IPS-18a (cell line): ENCODE data around the gene CTRB1.
"Not testable (repeated sequence)": the region's sequence is repeated elsewhere in the genome, so short reads cannot be mapped to it uniquely, and the experiment has no call there.

ENCODE experiments used
- H3K27ac ChIP-seq: one replicate; pipeline ENCODE4 v1.5.1; 2013; ENCODE audit warnings: low read length
- H3K27me3 ChIP-seq: one replicate; pipeline ENCODE4 v1.6.1; 2013; ENCODE audit warnings: mild to moderate bottlenecking, low read length; ENCODE audit not compliant: control insufficient read depth, insufficient read depth
- H3K36me3 ChIP-seq: one replicate; pipeline ENCODE4 v1.6.1; 2013; ENCODE audit warnings: low read depth, low read length; ENCODE audit not compliant: control insufficient read depth
- H3K4me1 ChIP-seq: one replicate; pipeline ENCODE4 v1.6.1; 2013; ENCODE audit warnings: low read depth, low read length; ENCODE audit not compliant: control insufficient read depth
- H3K4me3 ChIP-seq: one replicate; pipeline ENCODE4 v1.5.1; 2013; ENCODE audit warnings: low read length
- H3K9ac ChIP-seq: one replicate; pipeline ENCODE4 v1.6.1; 2013; ENCODE audit warnings: mild to moderate bottlenecking, low read length, moderate library complexity
- H3K9me3 ChIP-seq: one replicate; pipeline ENCODE4 v1.6.1; 2013; ENCODE audit warnings: low read depth, low read length; ENCODE audit not compliant: control insufficient read depth

CTRB1 gene

DNA sequence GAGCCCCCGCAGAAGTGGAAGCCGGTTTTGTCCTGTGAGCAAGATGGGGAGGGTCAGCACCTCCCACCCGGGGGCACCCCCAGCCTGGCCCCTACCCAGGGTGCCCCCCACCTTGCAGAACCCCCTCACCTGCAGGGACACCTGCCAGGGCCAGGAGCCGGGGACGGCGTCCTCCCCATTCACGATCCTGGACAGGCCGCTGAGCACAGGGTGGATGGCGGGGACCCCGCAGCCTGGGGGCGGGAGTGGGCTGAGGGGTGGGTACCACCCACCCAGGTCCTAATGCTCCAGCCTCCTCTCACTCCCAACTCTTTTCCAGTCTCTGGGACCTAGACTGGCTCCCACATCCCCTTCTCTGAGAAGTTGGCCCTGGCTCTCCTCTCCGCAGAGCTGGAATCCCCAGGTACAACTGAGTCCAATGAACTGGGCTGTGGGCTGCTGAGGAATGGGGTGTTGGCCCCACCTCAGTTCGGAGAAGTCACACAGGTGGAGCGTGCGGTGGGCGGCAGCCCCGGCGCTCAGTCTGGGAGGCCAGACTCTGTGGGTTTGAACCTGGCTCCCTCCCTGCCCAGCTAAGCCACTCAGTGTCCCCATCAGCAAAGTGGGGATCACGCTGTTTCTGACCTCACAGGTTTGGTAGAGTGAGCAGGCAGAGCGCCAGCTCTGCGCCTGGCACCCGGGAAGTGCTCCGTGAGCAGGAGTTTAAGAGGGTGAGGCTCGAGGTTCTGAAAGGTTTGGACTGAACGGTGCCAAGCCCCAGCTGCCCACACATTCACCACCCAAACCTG, 12.6 kb upstream of the CTRB1 start:
- H3K27me3 ChIP-seq, H3K9ac ChIP-seq: not testable (repeated sequence)

DNA sequence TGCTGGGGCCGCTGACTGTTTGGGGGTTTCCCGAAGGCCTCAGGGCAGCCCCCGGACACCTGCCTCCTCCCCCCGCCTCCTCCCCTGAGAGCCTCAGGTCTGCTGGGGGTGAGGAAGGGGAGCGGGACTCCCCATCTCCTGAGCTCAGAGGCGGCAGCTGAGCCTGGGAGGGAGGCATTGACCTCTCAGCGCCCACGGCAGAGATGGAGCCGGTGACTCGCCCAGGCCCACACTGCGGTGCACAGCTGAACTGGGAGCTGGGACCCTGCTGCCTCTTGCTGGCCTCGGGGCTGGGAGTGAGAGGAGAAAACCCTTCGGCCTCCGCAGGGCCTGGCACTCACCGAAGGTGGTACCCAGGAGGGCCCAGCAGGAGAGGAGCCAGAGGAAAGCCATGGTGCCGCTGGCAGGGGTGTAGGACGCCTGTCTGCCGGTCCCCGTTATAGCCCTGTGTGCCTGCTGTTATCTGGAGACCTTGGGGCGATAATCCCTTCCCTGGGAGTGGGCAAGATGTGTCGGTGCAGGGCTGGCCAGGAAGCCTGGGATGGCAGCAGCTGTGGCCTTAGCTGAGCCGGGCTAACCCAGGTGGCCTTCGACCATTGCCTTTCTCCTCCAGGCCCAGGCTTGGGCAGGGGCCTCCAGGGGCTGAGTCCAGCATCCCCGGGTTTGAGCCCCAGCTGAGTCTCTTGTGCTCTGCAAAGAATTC, 11.9 kb upstream of the CTRB1 start, which contains the start of gene CTRB2:
Gene CTRB2 (minus strand): TSS at position 413 of the 703 bp plus-strand sequence. CDS start 20 bp downstream, at position 393.
- Histone ChIP-seq H3K4me1 (no peaks in the 10 kb centered on the region), H3K36me3 (no peaks in the 10 kb centered on the region), H3K27me3 (no peaks in the 10 kb centered on the region), H3K9ac (no peak within 1 kb of the TSS), H3K27ac (no peak within 1 kb of the TSS), H3K9me3 (no peaks in the 10 kb centered on the region), H3K4me3 (no peak within 1 kb of the TSS)

More for the DNA sequence above, 12.6 kb upstream of the CTRB1 start:
- H3K36me3 ChIP-seq, H3K4me3 ChIP-seq, H3K27ac ChIP-seq, H3K9me3 ChIP-seq, H3K4me1 ChIP-seq: not testable (repeated sequence)

DNA sequence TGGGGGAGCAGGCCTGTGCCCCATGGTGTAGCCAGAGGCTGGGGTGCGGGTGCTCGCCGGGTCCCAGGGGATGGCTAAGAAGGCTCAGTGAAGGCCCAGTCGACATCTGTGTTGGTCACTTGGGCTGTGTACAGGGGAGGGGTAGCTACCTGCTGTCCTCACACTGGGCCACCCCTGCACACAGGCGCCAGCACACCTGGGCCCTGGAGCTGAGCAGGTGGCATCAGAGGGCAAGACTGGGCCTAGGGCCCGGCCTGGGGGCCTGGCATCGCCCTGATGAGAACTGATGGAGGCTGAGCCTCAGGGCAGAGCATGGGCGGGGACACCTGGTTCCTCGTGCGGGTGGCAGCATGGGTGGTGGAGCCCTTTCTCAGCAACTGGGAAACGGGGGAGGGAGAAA, 11.0 kb upstream of the CTRB1 start:
- H3K27ac ChIP-seq, result no peak overlapping the region
- no peaks in the 10 kb centered on the region for H3K9me3 ChIP-seq
- H3K36me3 ChIP-seq, result no peaks in the 10 kb centered on the region
- H3K27me3 ChIP-seq, result no peaks in the 10 kb centered on the region
- H3K9ac ChIP-seq, result no peak overlapping the region
- H3K4me3 ChIP-seq, result no peak overlapping the region
- H3K4me1 ChIP-seq, result no peaks in the 10 kb centered on the region

DNA sequence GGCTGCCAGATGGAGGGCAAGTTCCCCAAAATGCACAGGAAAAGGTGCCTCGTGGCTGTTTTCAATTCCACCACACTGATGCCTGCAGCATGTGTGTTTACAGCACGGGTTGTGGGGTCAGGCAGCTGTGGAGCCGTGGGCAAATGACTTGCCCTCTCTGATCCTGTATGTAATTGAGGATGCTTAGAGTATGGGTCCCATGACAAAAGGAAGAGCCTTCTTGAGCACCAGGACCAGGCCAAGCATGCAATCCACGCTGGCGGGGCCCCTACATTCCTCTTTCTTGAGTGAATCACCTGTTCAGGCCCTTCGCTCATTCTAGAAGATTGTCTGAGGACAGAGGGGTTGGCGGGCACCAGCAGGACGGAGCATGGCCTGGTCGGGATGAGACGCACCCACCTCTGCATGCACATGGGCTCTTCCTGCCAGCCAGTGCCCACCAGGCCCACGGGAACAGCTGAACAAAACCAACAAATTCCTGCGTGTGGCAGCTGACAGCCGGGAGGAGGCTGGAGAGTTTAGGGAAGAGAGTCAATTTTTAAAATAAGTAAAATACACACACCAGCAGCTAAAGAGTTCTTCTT, 10.5 kb upstream of the CTRB1 start:
- Histone ChIP-seq H3K9me3 (no peaks in the 10 kb centered on the region), H3K36me3 (no peaks in the 10 kb centered on the region), H3K27ac (no peak overlapping the region), H3K4me3 (no peak overlapping the region), H3K4me1 (no peaks in the 10 kb centered on the region), H3K27me3 (no peaks in the 10 kb centered on the region), H3K9ac (no peak overlapping the region)

DNA sequence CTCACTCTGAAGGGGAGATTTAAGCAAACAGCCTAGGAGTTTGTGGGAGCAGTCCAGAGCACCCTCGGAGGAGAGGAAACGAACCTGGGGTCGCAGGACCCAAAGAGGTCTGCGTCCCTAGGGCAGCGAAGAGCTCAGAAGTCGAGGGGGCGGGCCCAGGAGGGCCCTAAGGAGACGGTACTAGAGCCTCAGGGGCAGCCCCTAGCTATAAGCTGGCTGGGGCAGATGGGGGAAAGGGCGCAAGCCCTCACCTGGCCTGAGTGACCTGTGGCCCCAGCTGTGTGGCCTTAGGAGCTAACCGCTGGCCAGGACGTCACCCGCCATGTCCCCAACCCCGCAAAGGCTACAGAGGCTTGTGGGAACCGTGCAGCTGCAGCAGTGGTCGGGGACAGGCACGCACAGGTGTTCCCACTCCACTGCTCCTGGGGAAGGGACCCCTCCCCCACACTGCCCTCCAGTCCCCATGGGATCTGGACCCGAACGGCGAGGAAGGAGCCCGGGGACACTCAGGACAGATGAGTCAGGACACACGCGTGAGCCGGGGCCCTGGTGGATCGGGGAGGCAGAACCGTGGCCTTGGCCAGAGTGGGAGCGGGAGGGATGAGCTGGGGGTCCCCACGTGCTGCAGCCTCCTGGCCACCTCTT, 9.8 kb upstream of the CTRB1 start:
- Histone ChIP-seq H3K36me3 (no peaks in the 10 kb centered on the region), H3K9ac (no peak overlapping the region), H3K9me3 (no peaks in the 10 kb centered on the region), H3K27ac (no peak overlapping the region), H3K4me3 (no peak overlapping the region), H3K4me1 (no peaks in the 10 kb centered on the region), H3K27me3 (no peaks in the 10 kb centered on the region)

DNA sequence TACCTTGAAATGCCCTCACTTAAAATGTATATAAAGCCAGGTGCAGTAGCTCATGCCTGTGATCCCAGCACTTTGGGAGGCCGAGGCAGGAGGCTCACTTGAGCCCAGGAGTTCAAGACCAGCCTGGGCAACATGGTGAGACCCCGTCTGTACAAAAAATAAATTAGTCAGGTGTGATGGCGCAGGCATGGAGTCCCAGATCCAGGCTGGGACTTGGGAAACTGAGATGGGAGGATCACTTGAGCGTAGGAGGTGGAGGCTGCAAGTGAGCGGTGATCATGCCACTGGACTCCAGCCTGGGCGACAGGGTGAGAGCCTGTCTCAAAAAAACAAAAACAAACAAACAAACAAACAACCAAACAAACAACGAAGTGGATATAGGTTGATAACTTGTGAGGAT, 9.3 kb upstream of the CTRB1 start:
- not testable (repeated sequence) for H3K4me1 ChIP-seq, H3K9me3 ChIP-seq, H3K27ac ChIP-seq, H3K9ac ChIP-seq, H3K4me3 ChIP-seq, H3K27me3 ChIP-seq, H3K36me3 ChIP-seq

DNA sequence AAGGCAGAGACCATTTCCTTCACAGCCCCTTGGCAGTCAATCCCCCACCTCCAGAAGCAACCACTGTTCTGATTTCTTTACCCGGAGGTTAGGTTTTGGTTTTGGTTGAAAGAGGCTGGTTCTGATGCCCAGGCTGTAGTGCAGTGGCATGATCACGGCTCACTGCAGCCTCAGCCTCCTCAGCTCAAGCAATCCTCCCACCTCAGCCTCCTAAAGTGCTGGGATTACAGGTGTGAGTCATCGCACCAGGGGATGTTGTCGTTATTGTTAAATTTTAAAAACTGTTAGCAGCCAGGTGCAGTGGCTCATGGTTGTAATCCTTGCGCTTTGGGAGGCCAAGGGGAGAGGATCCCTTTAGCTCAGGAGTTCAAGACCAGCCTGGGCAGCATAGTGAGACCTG, 8.8 kb upstream of the CTRB1 start:
- no peaks in the 10 kb centered on the region for H3K4me1 ChIP-seq

DNA sequence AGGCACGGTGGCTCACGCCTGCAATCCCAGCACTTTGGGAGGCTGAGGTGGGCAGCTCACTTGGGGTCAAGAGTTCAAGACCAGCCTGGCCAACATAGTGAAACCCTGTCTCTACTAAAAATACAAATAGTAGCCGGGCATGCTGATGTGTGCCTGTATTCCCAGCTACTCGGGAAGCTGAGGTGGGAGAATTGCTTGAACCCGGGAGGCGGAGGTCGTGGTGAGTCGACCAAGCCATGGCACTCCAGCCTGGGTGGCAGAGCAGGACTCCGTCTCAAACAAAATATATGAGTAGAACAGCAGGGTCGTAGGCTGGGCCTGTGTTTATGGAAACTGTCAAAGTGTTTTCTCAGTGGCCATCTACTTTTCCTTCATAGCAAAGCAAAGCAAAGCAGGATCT, 7.5 kb upstream of the CTRB1 start:
- H3K27me3 ChIP-seq, H3K27ac ChIP-seq, H3K9me3 ChIP-seq, H3K9ac ChIP-seq, H3K36me3 ChIP-seq, H3K4me1 ChIP-seq, H3K4me3 ChIP-seq: not testable (repeated sequence)

More for the DNA sequence above, 8.8 kb upstream of the CTRB1 start:
- H3K27ac ChIP-seq, result no peak overlapping the region
- no peaks in the 10 kb centered on the region for H3K27me3 ChIP-seq
- no peak overlapping the region for H3K4me3 ChIP-seq
- no peaks in the 10 kb centered on the region for H3K9me3 ChIP-seq
- H3K36me3 ChIP-seq, result no peaks in the 10 kb centered on the region
- no peak overlapping the region for H3K9ac ChIP-seq

DNA sequence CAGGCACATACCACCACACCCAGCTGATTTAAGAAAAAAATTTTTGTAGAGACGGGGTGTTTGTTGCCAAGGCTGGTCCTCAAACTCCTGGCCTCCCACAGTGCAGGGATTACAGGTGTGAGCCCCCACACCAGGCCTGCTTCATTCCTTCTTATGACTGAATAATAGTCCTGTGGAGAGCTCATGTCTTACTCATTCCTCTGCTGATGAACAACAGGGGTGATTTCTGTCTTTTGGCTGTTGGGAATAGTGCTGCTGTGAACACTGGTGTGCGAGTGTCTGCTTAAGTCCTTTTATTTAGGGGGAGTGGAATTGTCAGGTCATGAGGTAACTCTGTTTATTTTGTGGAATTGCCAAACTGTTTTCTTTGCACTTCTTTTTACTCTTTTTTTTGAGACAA, 2.7 kb upstream of the CTRB1 start:
- Histone ChIP-seq H3K36me3 (no peaks in the 10 kb centered on the region), H3K4me1 (no peaks in the 10 kb centered on the region), H3K9me3 (no peaks in the 10 kb centered on the region), H3K27me3 (no peaks in the 10 kb centered on the region), H3K9ac (no peak overlapping the region), H3K4me3 (no peak overlapping the region), H3K27ac (no peak overlapping the region)

DNA sequence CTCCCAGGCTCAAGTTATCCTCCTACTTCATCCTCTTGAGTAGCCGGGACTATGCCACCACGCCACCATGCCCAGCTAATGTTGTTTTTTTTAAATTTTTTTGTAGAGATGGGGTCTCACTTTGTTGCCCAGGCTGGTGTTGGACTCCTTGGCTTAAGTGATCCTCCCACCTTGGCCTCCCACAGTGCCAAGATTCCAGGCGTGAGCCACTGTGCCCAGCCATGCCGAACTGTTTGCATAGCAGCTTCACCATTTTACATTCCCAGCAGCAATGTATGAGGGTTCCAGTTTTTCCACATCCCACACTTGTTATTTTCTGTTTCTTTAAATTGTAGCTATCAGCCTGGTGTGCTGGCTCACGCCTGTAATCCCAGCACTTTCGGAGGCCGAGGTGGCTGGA, 2.2 kb upstream of the CTRB1 start:
- Histone ChIP-seq H3K9ac (no peak overlapping the region), H3K4me3 (no peak overlapping the region), H3K9me3 (no peaks in the 10 kb centered on the region), H3K36me3 (no peaks in the 10 kb centered on the region), H3K4me1 (no peaks in the 10 kb centered on the region), H3K27me3 (no peaks in the 10 kb centered on the region), H3K27ac (no peak overlapping the region)

DNA sequence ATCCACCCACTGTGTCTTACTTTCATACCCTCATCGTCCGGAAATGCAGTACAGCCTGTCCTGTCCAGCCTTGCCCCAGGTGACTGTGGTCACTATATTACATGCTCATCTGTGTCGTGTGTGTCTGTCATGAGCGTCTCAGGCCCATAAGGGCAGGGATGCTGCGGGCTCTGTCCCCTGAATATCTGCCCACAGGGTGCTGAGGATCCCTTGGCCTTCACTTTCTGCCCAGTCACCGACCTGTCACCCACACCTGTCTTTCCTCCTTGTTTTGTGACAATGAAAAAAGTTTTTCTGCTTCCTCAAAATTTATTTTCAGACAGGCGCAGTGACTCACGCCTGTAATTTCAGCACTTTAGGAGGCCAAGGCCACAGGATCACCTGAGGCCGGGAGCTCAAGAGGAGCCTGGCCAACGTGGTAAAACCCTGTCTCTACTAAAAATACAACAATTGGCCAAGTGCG, 1.4 kb upstream of the CTRB1 start:
- Histone ChIP-seq H3K9me3 (no peaks in the 10 kb centered on the region), H3K4me1 (no peaks in the 10 kb centered on the region), H3K27ac (no peak overlapping the region), H3K36me3 (no peaks in the 10 kb centered on the region), H3K4me3 (no peak overlapping the region), H3K27me3 (no peaks in the 10 kb centered on the region), H3K9ac (no peak overlapping the region)
